GOT3 (cell line): Measurements from ENCODE around the gene PARVA.

ENCODE experiments used
- DNase-seq: peaks from one replicate; lab custom pipeline; 2025; ENCODE audit warnings: mixed read lengths; lab: John Stamatoyannopoulos, UW

PARVA gene

GRCh38 chr11:12459865-12460444 is 82.6 kb downstream of the PARVA start:
- DNase-seq: no peak

- DNase-seq: no peak
Observed at GRCh38 chr11:12460466-12460865, 83.1 kb downstream of the PARVA start.

GRCh38 chr11:12461516-12461915 is 84.1 kb downstream of the PARVA start:
- no peak for DNase-seq

GRCh38 chr11:12464303-12464702 is 86.9 kb downstream of the PARVA start:
- DNase-seq: no peak

GRCh38 chr11:12465332-12465731 is 88.0 kb downstream of the PARVA start:
- DNase-seq: no peak

GRCh38 chr11:12467610-12468009 is 90.2 kb downstream of the PARVA start:
- no peak for DNase-seq

GRCh38 chr11:12469451-12469850 is 92.1 kb downstream of the PARVA start:
- no peak for DNase-seq

GRCh38 chr11:12470236-12470635 is 92.9 kb downstream of the PARVA start:
- DNase-seq: no peak

- no peak for DNase-seq
Observed at GRCh38 chr11:12472401-12473005, 95.1 kb downstream of the PARVA start.

- DNase-seq: no peak
Observed at GRCh38 chr11:12473381-12473780, 96.0 kb downstream of the PARVA start.

GRCh38 chr11:12474871-12475270 is 97.5 kb downstream of the PARVA start:
- DNase-seq: no peak

GRCh38 chr11:12478743-12479142 is 101.4 kb downstream of the PARVA start:
- no peak for DNase-seq

- no peak for DNase-seq
Observed at GRCh38 chr11:12480401-12480800, 103.0 kb downstream of the PARVA start.

GRCh38 chr11:12482839-12483238 is 105.5 kb downstream of the PARVA start:
- DNase-seq: no peak

GRCh38 chr11:12483604-12484003 is 106.2 kb downstream of the PARVA start:
- no peak for DNase-seq

- DNase-seq: no peak
Observed at GRCh38 chr11:12485328-12485727, 108.0 kb downstream of the PARVA start.

GRCh38 chr11:12489246-12489772 is 111.9 kb downstream of the PARVA start:
- no peak for DNase-seq

- no peak for DNase-seq
Observed at GRCh38 chr11:12494699-12495098, 117.3 kb downstream of the PARVA start.

- no peak for DNase-seq
Observed at GRCh38 chr11:12496181-12497025, 119.0 kb downstream of the PARVA start.

- no peak for DNase-seq
Observed at GRCh38 chr11:12497431-12497830, 120.1 kb downstream of the PARVA start.

GRCh38 chr11:12499071-12499470 is 121.7 kb downstream of the PARVA start:
- DNase-seq: no peak

GRCh38 chr11:12502046-12502445 is 124.7 kb downstream of the PARVA start:
- DNase-seq: no peak

GRCh38 chr11:12503039-12503484 is 125.7 kb downstream of the PARVA start:
- no peak for DNase-seq
